Stimulated activated CD4-positive, alpha-beta T cell treated with anti-CD3 and anti-CD28 coated beads, TNF-alpha, amount 100 ng/mL, for 48 hours (primary cell): ENCODE measurements around the gene CDC42EP4.

Experiments used
- DNase-seq, 3 donors: peaks; one replicate each; pipeline ENCODE4 v3.0.0-alpha.2; 2020; ENCODE audit warnings: low read depth in 3 of 3

CDC42EP4 gene

GRCh38 chr17:73250851-73251640 is 60.8 kb downstream of the CDC42EP4 start:
- DNase-seq, result no peak

GRCh38 chr17:73249700-73250099 is 62.1 kb downstream of the CDC42EP4 start:
- DNase-seq, result no peak

- DNase-seq, result no peak
Measured at GRCh38 chr17:73248532-73248931, 63.3 kb downstream of the CDC42EP4 start.

GRCh38 chr17:73247726-73248125 is 64.1 kb downstream of the CDC42EP4 start:
- no peak for DNase-seq

- no peak for DNase-seq
Measured at GRCh38 chr17:73240561-73240960, 71.2 kb downstream of the CDC42EP4 start.

- no peak for DNase-seq
Measured at GRCh38 chr17:73237714-73238113, 74.1 kb downstream of the CDC42EP4 start.

- DNase-seq, result no peak
Measured at GRCh38 chr17:73234736-73235135, 77.1 kb downstream of the CDC42EP4 start.
